Trophoblast cell (in vitro differentiated cells and primary cell): ENCODE measurements around the gene HOXB3.

ENCODE experiments used
- DNase-seq, 2 donors: peaks; one replicate each; pipeline ENCODE4 v3.0.0-alpha.2; 2016
- H2AFZ ChIP-seq: 2 replicates; pipeline ENCODE4 v1.6.1; 2013; ENCODE audit warnings: low read length, moderate library complexity, mild to moderate bottlenecking; ENCODE audit not compliant: insufficient read depth, poor library complexity
- H2AK5ac ChIP-seq: 2 replicates; pipeline ENCODE4 v1.6.1; 2013; ENCODE audit warnings: mild to moderate bottlenecking, low read length
- H2BK120ac ChIP-seq: 2 replicates; pipeline ENCODE4 v1.6.1; 2013; ENCODE audit warnings: low read length, mild to moderate bottlenecking, moderate library complexity; ENCODE audit not compliant: insufficient read depth, poor library complexity
- H2BK12ac ChIP-seq: 2 replicates; pipeline ENCODE4 v1.6.1; 2013; ENCODE audit warnings: mild to moderate bottlenecking, low read length, moderate library complexity
- H2BK5ac ChIP-seq: 2 replicates; pipeline ENCODE4 v1.6.1; 2013; ENCODE audit warnings: low read length, low read depth, moderate library complexity, mild to moderate bottlenecking; ENCODE audit not compliant: poor library complexity
- H3K14ac ChIP-seq: 2 replicates; pipeline ENCODE4 v1.6.1; 2013; ENCODE audit warnings: mild to moderate bottlenecking, low read length
- H3K18ac ChIP-seq: 2 replicates; pipeline ENCODE4 v1.6.1; 2013; ENCODE audit warnings: mild to moderate bottlenecking, low read length
- H3K23ac ChIP-seq: 2 replicates; pipeline ENCODE4 v1.6.1; 2013; ENCODE audit warnings: low read length
- H3K27ac ChIP-seq: 2 replicates; pipeline ENCODE4 v1.5.1; 2013; ENCODE audit warnings: low read depth, mild to moderate bottlenecking, inconsistent platforms, low read length, moderate library complexity
- H3K27me3 ChIP-seq: 2 replicates; pipeline ENCODE4 v1.6.1; 2013; ENCODE audit warnings: inconsistent platforms, mild to moderate bottlenecking, low read length, moderate library complexity; ENCODE audit not compliant: insufficient read depth
- H3K36me3 ChIP-seq, 2 experiments: 1 replicate in 1 of 2; 2 replicates in 1 of 2; pipeline ENCODE4 v1.6.1; 2013; ENCODE audit warnings: low read length in 2 of 2, mild to moderate bottlenecking in 2 of 2, moderate library complexity in 1 of 2; ENCODE audit not compliant: insufficient read depth in 2 of 2, control insufficient read depth in 1 of 2
- H3K4ac ChIP-seq: 2 replicates; pipeline ENCODE4 v1.6.1; 2013; ENCODE audit warnings: low read depth, mild to moderate bottlenecking, low read length, moderate library complexity
- H3K4me1 ChIP-seq, 2 experiments: 1 replicate in 1 of 2; 2 replicates in 1 of 2; pipeline ENCODE4 v1.6.1; 2013; ENCODE audit warnings: low read length in 2 of 2, mild to moderate bottlenecking in 2 of 2, moderate library complexity in 1 of 2; ENCODE audit not compliant: insufficient read depth in 2 of 2, control insufficient read depth in 1 of 2
- H3K4me2 ChIP-seq: 2 replicates; pipeline ENCODE4 v1.6.1; 2013; ENCODE audit warnings: inconsistent platforms, mild to moderate bottlenecking, low read length, moderate library complexity
- H3K4me3 ChIP-seq: 2 replicates; pipeline ENCODE4 v1.5.1; 2013; ENCODE audit warnings: mild to moderate bottlenecking, low read depth, low read length, inconsistent platforms
- H3K79me1 ChIP-seq: one replicate; pipeline ENCODE4 v1.6.1; 2013; ENCODE audit warnings: low read length
- H3K79me2 ChIP-seq: 2 replicates; pipeline ENCODE4 v1.6.1; 2013; ENCODE audit warnings: low read length, mild to moderate bottlenecking; ENCODE audit not compliant: control insufficient read depth, insufficient read depth, poor library complexity
- H3K9ac ChIP-seq: 2 replicates; pipeline ENCODE4 v1.6.1; 2013; ENCODE audit warnings: mild to moderate bottlenecking, low read length
- H3K9me3 ChIP-seq: 2 replicates; pipeline ENCODE4 v1.6.1; 2013; ENCODE audit warnings: low read depth, mild to moderate bottlenecking, control low read depth, inconsistent platforms, low read length; ENCODE audit not compliant: insufficient read depth
- H4K12ac ChIP-seq: 2 replicates; pipeline ENCODE4 v1.6.1; 2013; ENCODE audit warnings: low read depth, mild to moderate bottlenecking, low read length, moderate library complexity
- H4K8ac ChIP-seq: 2 replicates; pipeline ENCODE4 v1.6.1; 2013; ENCODE audit warnings: low read depth, mild to moderate bottlenecking, low read length, moderate library complexity
- H4K91ac ChIP-seq: one replicate; pipeline ENCODE4 v1.6.1; 2013; ENCODE audit warnings: low read depth, mild to moderate bottlenecking, low read length, moderate library complexity
- WGBS: extraction: QIAGEN DNeasy Blood & Tissue Kit; methylation state at CpG from one replicate; pipeline ENCODE4 v1.1.7; 2013; ENCODE audit warnings: missing lambda C conversion rate; ENCODE audit not compliant: insufficient read length, insufficient coverage; ENCODE audit errors: extremely low coverage; 5-methylcytosine and 5-hydroxymethylcytosine counted together

HOXB3 gene

DNA sequence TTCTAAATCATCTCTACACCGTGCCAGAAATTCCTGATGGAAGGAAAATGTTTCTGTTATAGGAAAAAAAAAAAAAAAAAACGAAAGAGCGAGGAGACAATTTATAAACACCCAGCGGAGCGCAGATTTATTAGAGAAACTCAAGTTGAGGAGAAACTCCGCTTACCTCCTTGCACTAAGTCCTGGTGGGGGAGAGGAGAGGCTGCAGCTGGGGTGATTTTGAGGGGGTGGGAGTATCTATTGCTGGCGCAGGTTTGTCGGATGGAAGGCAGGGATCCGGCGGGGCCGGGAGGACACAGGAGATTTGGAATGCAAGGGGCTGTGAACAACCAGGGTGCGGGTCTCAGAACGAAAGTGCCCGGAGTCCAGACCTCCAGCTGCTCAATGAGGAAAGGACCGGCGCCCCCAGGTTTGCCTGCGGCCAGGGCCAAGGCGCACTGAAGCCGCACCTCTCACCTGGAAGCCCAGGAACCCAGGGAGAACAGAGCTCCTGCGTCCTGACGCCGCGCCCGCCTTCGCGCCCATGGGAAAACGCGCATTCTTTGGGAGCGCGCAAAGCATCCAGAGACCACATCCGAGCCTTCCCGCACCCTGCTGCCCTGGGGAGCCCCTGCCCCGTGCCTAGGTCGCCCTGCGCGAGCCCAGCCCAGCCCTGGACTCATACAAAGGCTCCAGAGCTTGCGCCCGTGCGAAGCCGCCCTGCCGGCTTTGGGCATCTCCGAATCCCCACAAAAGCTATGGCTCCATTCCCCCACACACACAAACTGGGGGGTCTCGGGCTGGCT lies 27.6 kb upstream of the HOXB3 start:
- Histone ChIP-seq H3K14ac (no peak overlapping the region), H2AK5ac (no peak overlapping the region), H3K9me3 (peaks cover 11% of the 10 kb centered on the region), H3K27me3 (peaks cover 83% of the 10 kb centered on the region), H3K4me3 (no peak overlapping the region), H3K4me1 (peaks cover 6 to 7% of the 10 kb centered on the region in 2 experiments), H3K4me2 (no peak overlapping the region), H4K12ac (no peak overlapping the region), H2BK12ac (no peak overlapping the region), H3K27ac (no peak overlapping the region), H3K79me1 (peaks cover 2% of the 10 kb centered on the region), H4K8ac (no peak overlapping the region), H3K18ac (no peak overlapping the region), H4K91ac (no peak overlapping the region), H2BK5ac (no peak overlapping the region), H2BK120ac (no peak overlapping the region), H3K79me2 (no peaks in the 10 kb centered on the region), H2AFZ (no peak overlapping the region), H3K4ac (no peak overlapping the region), H3K23ac (no peak overlapping the region), H3K36me3 (no peaks in the 10 kb centered on the region), H3K9ac (no peak overlapping the region)
- DNase-seq = no peak
- WGBS = no CpG with 5 or more reads among the region's 43 CpGs

- H3K27ac ChIP-seq = no peak overlapping the region
These were observed 26.9 kb upstream of the HOXB3 start for GRCh38 chr17:48616717-48617470.

DNA sequence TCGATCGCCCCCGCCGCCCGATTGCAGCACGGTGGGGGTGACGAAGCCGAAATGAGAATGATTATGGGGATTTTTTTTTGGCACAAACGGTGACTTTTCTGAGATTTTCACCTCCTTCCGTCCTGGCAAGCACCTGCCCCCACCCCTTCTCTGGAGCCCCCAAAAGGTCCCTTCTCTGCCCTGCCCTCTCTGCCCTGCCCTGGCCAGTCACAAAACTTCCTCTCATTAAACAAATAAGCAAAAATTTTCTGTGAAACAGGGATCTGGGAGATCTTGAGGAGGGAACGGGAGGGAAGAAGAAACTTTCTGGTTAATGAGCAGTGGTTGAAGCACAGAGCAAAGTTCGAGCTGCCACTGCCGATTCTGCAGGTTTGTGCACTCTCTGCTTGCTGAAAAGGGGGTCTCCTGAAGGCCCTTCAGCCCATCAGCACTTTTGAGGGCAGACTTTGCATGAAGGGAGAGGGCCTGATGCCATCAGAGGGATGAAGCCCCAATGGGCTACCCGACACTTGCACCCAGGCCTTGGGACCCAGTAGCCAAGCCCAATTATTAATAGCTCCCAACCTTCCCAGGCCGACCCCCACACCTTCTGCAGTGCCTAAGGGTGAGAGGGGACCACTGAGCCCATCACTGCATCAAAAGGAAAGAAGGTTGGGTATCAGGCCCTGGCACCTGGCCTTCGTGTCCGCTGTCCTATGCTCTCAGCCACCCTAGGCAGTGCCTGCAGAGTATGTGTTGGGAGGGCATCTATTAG lies 26.1 kb upstream of the HOXB3 start:
- Histone ChIP-seq H3K4me3 (no peak overlapping the region), H3K14ac (no peak overlapping the region), H3K36me3 (no peaks in the 10 kb centered on the region), H3K18ac (no peak overlapping the region), H3K23ac (no peak overlapping the region), H2BK5ac (no peak overlapping the region), H2AFZ (no peak overlapping the region), H3K9me3 (peaks cover 8% of the 10 kb centered on the region), H3K4ac (no peak overlapping the region), H2BK120ac (no peak overlapping the region), H3K79me1 (peaks cover 7% of the 10 kb centered on the region), H3K4me1 (peaks cover 9 to 13% of the 10 kb centered on the region in 2 experiments), H4K12ac (no peak overlapping the region), H3K27ac (no peak overlapping the region), H3K4me2 (no peak overlapping the region), H3K79me2 (no peaks in the 10 kb centered on the region), H3K27me3 (peaks cover 70% of the 10 kb centered on the region), H3K9ac (no peak overlapping the region), H2BK12ac (no peak overlapping the region), H4K91ac (no peak overlapping the region), H2AK5ac (no peak overlapping the region), H4K8ac (no peak overlapping the region)
- DNase-seq = no peak
- WGBS = no CpG with 5 or more reads among the region's 17 CpGs

More at GRCh38 chr17:48616717-48617470, 26.9 kb upstream of the HOXB3 start:
- no peak overlapping the region for H3K9ac ChIP-seq
- H3K14ac ChIP-seq = no peak overlapping the region
- H3K18ac ChIP-seq = no peak overlapping the region
- no peak overlapping the region for H3K4me3 ChIP-seq
- H2BK120ac ChIP-seq = no peak overlapping the region
- DNase-seq = no peak
- H3K4me2 ChIP-seq = no peak overlapping the region
- H3K4ac ChIP-seq = no peak overlapping the region
- H2BK5ac ChIP-seq = no peak overlapping the region
- peaks cover 2% of the 10 kb centered on the region for H3K79me1 ChIP-seq
- no peaks in the 10 kb centered on the region for H3K79me2 ChIP-seq
- no peak overlapping the region for H4K12ac ChIP-seq
- H3K9me3 ChIP-seq = peaks cover 8% of the 10 kb centered on the region
- H4K91ac ChIP-seq = no peak overlapping the region
- no peak overlapping the region for H2BK12ac ChIP-seq
- peaks cover 8 to 9% of the 10 kb centered on the region in 2 experiments for H3K4me1 ChIP-seq
- no CpG with 5 or more reads among the region's 15 CpGs for WGBS
- no peaks in the 10 kb centered on the region for H3K36me3 ChIP-seq
- no peak overlapping the region for H4K8ac ChIP-seq
- H2AFZ ChIP-seq = no peak overlapping the region
- no peak overlapping the region for H3K23ac ChIP-seq
- peaks cover 75% of the 10 kb centered on the region for H3K27me3 ChIP-seq
- H2AK5ac ChIP-seq = no peak overlapping the region
